Smooth muscle cell (in vitro differentiated cells): ENCODE measurements around the gene GPC5. TPM values are rescaled to one million over a fixed set of nuclear protein-coding genes. Genes with fewer than 3 reads are reported as not detected.

ENCODE experiments used
- DNase-seq: peaks from one replicate; lab custom pipeline; 2025; ENCODE audit not compliant: unreplicated experiment; lab: John Stamatoyannopoulos, UW
- H2AFZ ChIP-seq: fragments of 200-600 bp; sonication (generic); 2 replicates; pipeline ENCODE4 v1.6.0; 2016; ENCODE audit warnings: antibody characterized with exemption, low read depth, mild to moderate bottlenecking
- H3F3A ChIP-seq: fragments of 200-600 bp; sonication (generic); 2 replicates; pipeline ENCODE4 v1.6.0; 2017; ENCODE audit warnings: antibody characterized with exemption, low read depth
- H3K27ac ChIP-seq: fragments of 200-600 bp; sonication (generic); 2 replicates; pipeline ENCODE4 v1.5.1; 2016; ENCODE audit warnings: low read depth, mild to moderate bottlenecking
- H3K27me3 ChIP-seq: fragments of 200-600 bp; sonication (generic); 2 replicates; pipeline ENCODE4 v1.6.1; 2016; ENCODE audit warnings: low read depth, mild to moderate bottlenecking
- H3K36me3 ChIP-seq: fragments of 200-600 bp; sonication (generic); 2 replicates; pipeline ENCODE4 v1.5.1; 2016; ENCODE audit warnings: low read depth
- H3K4me1 ChIP-seq: fragments of 200-600 bp; sonication (generic); 2 replicates; pipeline ENCODE4 v1.5.1; 2016; ENCODE audit warnings: low read depth
- H3K4me2 ChIP-seq: fragments of 200-600 bp; sonication (generic); 2 replicates; pipeline ENCODE4 v1.6.0; 2016; ENCODE audit warnings: mild to moderate bottlenecking
- H3K4me3 ChIP-seq: fragments of 200-600 bp; sonication (generic); 2 replicates; pipeline ENCODE4 v1.5.1; 2016; ENCODE audit warnings: mild to moderate bottlenecking
- H3K79me2 ChIP-seq: fragments of 200-600 bp; sonication (generic); 2 replicates; pipeline ENCODE4 v1.6.0; 2016; ENCODE audit warnings: low read depth, mild to moderate bottlenecking
- H3K9ac ChIP-seq: fragments of 200-600 bp; sonication (generic); 2 replicates; pipeline ENCODE4 v1.6.0; 2016; ENCODE audit warnings: low read depth
- H3K9me3 ChIP-seq: fragments of 200-600 bp; sonication (generic); replicated peaks from 2 replicates; pipeline ENCODE4 v1.5.1; 2016; ENCODE audit warnings: low read depth
- H4K20me1 ChIP-seq: fragments of 200-600 bp; sonication (generic); 2 replicates; pipeline ENCODE4 v1.6.0; 2016; ENCODE audit warnings: low read depth
- WGBS: methylation state at CpG from one replicate; pipeline ENCODE4 v1.1.7; 2016; ENCODE audit warnings: low lambda C conversion rate; 5-methylcytosine and 5-hydroxymethylcytosine counted together
- polyA plus RNA-seq: library from polyadenylated mRNA; unstranded; fragments of >200 nt; fragmentation: Nextera tagmentation; extraction: Ambion mirVana; gene quantifications from 2 replicates; pipeline ENCODE4 v1.2.1, GENCODE V29; 2016
- total RNA-seq: library from RNA; depleted of rRNA; stranded (reverse); fragments of >200 nt; gene quantifications from 2 replicates; pipeline ENCODE4 v1.2.3, GENCODE V29; 2014
- TF ChIP-seq, protein P1 (sequence below): fragments of 200-600 bp; sonication (generic); IDR thresholded peaks from 2 replicates; pipeline ENCODE4 v1.5.1; 2017; ENCODE audit warnings: borderline replicate concordance, mild to moderate bottlenecking, antibody characterized with exemption; ENCODE audit not compliant: insufficient read depth, poor library complexity, severe bottlenecking

Gene GPC5
- total and polyA plus RNA-seq, 2 experiments from 2014 or later = 0.99 to 1.0 TPM

DNA sequence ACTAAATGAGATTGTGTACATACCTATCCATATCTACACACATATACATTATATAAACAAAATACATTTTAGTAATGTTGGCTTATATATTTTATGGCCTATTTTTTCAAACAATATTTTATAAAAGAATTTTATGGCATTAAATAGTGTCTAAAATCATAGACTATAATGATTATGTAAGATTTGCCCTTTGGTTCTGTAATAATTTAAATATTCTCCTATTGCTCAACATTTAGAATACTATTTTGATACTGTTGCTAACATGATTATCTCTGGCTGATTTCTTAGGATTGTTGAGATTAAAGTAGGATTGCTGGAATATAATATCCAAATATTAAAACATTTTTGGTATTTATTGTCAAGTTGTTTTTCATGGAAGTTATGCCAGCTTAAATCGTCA is 1263.0 kb downstream of the GPC5 start:
- H2AFZ ChIP-seq = no peak overlapping the region
- TF ChIP-seq, protein P1, sequence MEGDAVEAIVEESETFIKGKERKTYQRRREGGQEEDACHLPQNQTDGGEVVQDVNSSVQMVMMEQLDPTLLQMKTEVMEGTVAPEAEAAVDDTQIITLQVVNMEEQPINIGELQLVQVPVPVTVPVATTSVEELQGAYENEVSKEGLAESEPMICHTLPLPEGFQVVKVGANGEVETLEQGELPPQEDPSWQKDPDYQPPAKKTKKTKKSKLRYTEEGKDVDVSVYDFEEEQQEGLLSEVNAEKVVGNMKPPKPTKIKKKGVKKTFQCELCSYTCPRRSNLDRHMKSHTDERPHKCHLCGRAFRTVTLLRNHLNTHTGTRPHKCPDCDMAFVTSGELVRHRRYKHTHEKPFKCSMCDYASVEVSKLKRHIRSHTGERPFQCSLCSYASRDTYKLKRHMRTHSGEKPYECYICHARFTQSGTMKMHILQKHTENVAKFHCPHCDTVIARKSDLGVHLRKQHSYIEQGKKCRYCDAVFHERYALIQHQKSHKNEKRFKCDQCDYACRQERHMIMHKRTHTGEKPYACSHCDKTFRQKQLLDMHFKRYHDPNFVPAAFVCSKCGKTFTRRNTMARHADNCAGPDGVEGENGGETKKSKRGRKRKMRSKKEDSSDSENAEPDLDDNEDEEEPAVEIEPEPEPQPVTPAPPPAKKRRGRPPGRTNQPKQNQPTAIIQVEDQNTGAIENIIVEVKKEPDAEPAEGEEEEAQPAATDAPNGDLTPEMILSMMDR = no peak
- DNase-seq = no peak
- H4K20me1 ChIP-seq = no peaks in the 10 kb centered on the region
- H3K79me2 ChIP-seq = no peaks in the 10 kb centered on the region
- H3K4me2 ChIP-seq = no peak overlapping the region
- H3K36me3 ChIP-seq = no peaks in the 10 kb centered on the region
- H3K4me3 ChIP-seq = no peak overlapping the region
- no peak overlapping the region for H3K9ac ChIP-seq
- WGBS = 97% methylated on average over 1 of the region's 1 CpG
- no peaks in the 10 kb centered on the region for H3K9me3 ChIP-seq
- H3K27me3 ChIP-seq = no peaks in the 10 kb centered on the region
- no peak overlapping the region for H3K27ac ChIP-seq
- H3K4me1 ChIP-seq = no peaks in the 10 kb centered on the region
- no peaks in the 10 kb centered on the region for H3F3A ChIP-seq

DNA sequence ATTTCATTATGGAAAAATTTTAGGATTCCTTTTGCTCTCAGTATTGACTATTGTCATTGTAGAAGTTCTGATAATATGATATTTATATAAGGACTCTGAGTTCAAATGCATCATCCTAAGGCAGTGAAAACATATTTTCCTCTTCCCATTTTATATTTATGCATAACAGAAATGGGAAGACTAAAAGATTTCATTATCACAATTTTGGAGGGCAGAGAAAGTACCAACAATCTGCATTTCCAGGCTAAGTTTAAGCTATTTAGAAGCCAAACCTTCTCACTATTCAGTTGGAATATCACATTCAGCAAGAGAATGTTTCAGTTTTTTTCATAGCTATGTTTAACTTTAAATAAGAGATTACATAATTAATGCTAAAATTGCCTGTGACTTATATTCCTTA is 1269.7 kb downstream of the GPC5 start:
- H3K9me3 ChIP-seq = no peaks in the 10 kb centered on the region
- H3K4me2 ChIP-seq = no peak overlapping the region
- H3K4me1 ChIP-seq = no peaks in the 10 kb centered on the region
- no peak overlapping the region for H2AFZ ChIP-seq
- TF ChIP-seq, protein P1 = no peak
- H4K20me1 ChIP-seq = no peaks in the 10 kb centered on the region
- H3K9ac ChIP-seq = no peak overlapping the region
- H3K27ac ChIP-seq = no peak overlapping the region
- H3K27me3 ChIP-seq = no peaks in the 10 kb centered on the region
- H3K36me3 ChIP-seq = no peaks in the 10 kb centered on the region
- H3F3A ChIP-seq = no peaks in the 10 kb centered on the region
- no peak for DNase-seq
- no peaks in the 10 kb centered on the region for H3K79me2 ChIP-seq
- H3K4me3 ChIP-seq = no peak overlapping the region

DNA sequence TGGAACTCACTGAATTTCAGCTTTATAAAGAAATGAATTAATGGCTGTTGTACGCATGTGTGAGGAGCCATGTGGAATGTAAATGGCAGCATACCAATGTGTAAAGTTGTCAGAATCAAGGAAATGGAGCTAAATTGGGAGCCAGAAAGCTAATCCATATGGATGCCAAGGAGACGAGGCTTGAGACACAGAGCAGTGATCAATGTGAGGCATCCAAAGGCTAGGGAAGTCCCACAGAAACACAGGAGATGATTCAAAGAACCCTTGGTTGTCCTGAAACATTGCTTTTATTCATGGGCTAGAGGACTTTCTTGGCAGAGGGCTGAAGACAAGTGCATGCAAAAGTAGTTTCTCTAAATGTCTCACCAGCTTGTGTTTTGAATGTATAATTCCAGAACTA is 1271.7 kb downstream of the GPC5 start:
- Histone ChIP-seq H3F3A (no peaks in the 10 kb centered on the region), H3K79me2 (no peaks in the 10 kb centered on the region), H3K27ac (no peak overlapping the region), H2AFZ (no peak overlapping the region), H3K9ac (no peak overlapping the region), H3K4me2 (no peak overlapping the region), H3K36me3 (no peaks in the 10 kb centered on the region), H3K27me3 (no peaks in the 10 kb centered on the region), H3K4me1 (no peaks in the 10 kb centered on the region), H3K9me3 (no peaks in the 10 kb centered on the region), H3K4me3 (no peak overlapping the region), H4K20me1 (no peaks in the 10 kb centered on the region)
- TF ChIP-seq, protein P1 = no peak
- 83% methylated on average over 2 of the region's 2 CpGs for WGBS
- DNase-seq = no peak

DNA sequence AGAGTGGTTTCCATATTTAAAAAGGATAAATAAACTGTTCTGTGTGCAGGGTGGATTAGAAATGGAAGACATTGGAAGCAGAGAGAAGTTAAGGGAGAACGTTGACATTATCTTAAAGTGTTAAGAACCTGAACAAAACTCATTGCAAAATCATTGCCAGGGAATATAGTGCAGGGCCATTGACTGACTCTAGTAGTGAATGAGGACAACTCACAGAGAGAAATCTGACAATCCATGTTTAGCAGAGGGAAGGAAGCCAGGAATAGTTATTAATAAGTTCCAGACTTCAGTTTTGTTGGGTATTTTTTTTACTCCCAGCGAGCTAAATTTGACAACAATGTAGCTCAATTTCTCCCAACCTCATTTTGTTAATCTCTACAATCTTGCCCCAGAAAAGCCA is 1273.4 kb downstream of the GPC5 start:
- Histone ChIP-seq H3K79me2 (no peaks in the 10 kb centered on the region), H3K36me3 (no peaks in the 10 kb centered on the region), H3F3A (no peaks in the 10 kb centered on the region), H3K4me1 (no peaks in the 10 kb centered on the region), H3K27ac (no peak overlapping the region), H2AFZ (no peak overlapping the region), H3K27me3 (no peaks in the 10 kb centered on the region), H4K20me1 (no peaks in the 10 kb centered on the region), H3K4me3 (no peak overlapping the region), H3K9ac (no peak overlapping the region), H3K4me2 (no peak overlapping the region), H3K9me3 (no peaks in the 10 kb centered on the region)
- TF ChIP-seq, protein P1 = no peak
- 82% methylated on average over 2 of the region's 2 CpGs for WGBS
- DNase-seq = no peak
